22Rv1 (cell line): ENCODE data around the gene VWC2.

Experiments
- ZFX ChIP-seq: fragments of 450-650 bp; IDR thresholded peaks from 2 replicates; pipeline ENCODE4 v1.6.1; 2017; ENCODE audit warnings: antibody characterized with exemption, borderline replicate concordance
- TF ChIP-seq, protein P1 (sequence below): fragments of 450-650 bp; IDR thresholded peaks from 2 replicates; pipeline ENCODE4 v1.5.1; 2017; ENCODE audit warnings: mild to moderate bottlenecking

DNA sequence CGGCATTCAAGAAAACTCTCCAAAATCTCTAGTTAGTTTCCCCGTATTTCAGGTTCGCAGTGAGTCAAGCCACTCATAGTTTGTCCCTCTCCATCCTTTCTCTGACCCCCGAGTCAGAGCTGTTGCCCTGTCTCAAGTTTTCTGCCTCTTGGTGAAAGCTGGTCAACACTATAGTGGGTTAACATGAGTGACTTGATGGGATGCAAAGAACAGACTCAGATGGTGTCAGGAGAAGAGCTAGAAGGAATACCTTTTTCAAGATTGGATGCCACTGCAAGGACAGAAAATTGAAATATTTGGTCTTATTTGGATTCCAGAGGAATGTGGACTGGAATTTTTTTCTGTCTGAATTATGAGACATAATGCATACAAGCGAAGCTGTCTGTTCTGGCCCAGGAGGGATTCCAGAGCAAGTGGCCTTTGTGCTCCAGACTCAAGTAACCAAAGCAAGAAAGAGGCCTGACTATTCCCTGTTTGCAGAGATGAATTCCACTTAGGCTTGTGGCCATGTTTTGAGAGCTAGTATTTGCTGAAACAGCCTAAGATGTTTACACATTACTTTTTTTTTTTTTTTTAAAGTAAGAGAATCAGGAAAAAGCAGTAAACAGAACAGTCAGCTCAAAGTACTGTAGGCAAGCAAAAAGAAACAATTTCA is 67.4 kb downstream of the VWC2 start:
- TF ChIP-seq, protein P1, sequence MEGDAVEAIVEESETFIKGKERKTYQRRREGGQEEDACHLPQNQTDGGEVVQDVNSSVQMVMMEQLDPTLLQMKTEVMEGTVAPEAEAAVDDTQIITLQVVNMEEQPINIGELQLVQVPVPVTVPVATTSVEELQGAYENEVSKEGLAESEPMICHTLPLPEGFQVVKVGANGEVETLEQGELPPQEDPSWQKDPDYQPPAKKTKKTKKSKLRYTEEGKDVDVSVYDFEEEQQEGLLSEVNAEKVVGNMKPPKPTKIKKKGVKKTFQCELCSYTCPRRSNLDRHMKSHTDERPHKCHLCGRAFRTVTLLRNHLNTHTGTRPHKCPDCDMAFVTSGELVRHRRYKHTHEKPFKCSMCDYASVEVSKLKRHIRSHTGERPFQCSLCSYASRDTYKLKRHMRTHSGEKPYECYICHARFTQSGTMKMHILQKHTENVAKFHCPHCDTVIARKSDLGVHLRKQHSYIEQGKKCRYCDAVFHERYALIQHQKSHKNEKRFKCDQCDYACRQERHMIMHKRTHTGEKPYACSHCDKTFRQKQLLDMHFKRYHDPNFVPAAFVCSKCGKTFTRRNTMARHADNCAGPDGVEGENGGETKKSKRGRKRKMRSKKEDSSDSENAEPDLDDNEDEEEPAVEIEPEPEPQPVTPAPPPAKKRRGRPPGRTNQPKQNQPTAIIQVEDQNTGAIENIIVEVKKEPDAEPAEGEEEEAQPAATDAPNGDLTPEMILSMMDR: no peak
- no peak for TF ChIP-seq ZFX
